Measurements from ENCODE around the gene NEURL2.

Gene NEURL2

GRCh38 chr20:45867136-45867818, 23.7 kb downstream of the NEURL2 start:
- no peak for DNase-seq

- DNase-seq: no peak
Measured at GRCh38 chr20:45866454-45866853, 24.6 kb downstream of the NEURL2 start.

- DNase-seq: no peak
Measured at GRCh38 chr20:45863543-45864470, 27.2 kb downstream of the NEURL2 start.

- DNase-seq: no peak
Measured at GRCh38 chr20:45861221-45862075, 29.6 kb downstream of the NEURL2 start.

- DNase-seq: no peak
Measured at GRCh38 chr20:45860560-45861220, 30.3 kb downstream of the NEURL2 start.

- DNase-seq: no peak
Measured at GRCh38 chr20:45859916-45860315, 31.1 kb downstream of the NEURL2 start.

- peak in 2 of 4 experiments; percentile 32 to 46 for DNase-seq
Measured at GRCh38 chr20:45857882-45858216, 33.2 kb downstream of the NEURL2 start.

- DNase-seq: peak; percentile 44 to 74 (median 66)
Measured at GRCh38 chr20:45857114-45857881, 33.7 kb downstream of the NEURL2 start, which contains the start of the genes ACOT8 and ZSWIM3. TSS of gene ACOT8 (minus strand) at chr20:45857392. CDS start at chr20:45857315, 77 bp downstream. TSS of gene ZSWIM3 (plus strand) at chr20:45857614. CDS start at chr20:45857826, 212 bp downstream.

- DNase-seq: no peak
Measured at GRCh38 chr20:45853484-45853883, 37.5 kb downstream of the NEURL2 start.

GRCh38 chr20:45852326-45852725, 38.7 kb downstream of the NEURL2 start:
- no peak for DNase-seq

GRCh38 chr20:45851501-45851900, 39.5 kb downstream of the NEURL2 start:
- DNase-seq: no peak

- DNase-seq: no peak
Measured at GRCh38 chr20:45850926-45851325, 40.1 kb downstream of the NEURL2 start.

- no peak for DNase-seq
Measured at GRCh38 chr20:45850238-45850637, 40.8 kb downstream of the NEURL2 start.

- no peak for DNase-seq
Measured at GRCh38 chr20:45848969-45849582, 41.9 kb downstream of the NEURL2 start.

GRCh38 chr20:45848421-45848820, 42.6 kb downstream of the NEURL2 start:
- no peak for DNase-seq

- no peak for DNase-seq
Measured at GRCh38 chr20:45845452-45845851, 45.6 kb downstream of the NEURL2 start.

GRCh38 chr20:45843506-45843905, 47.5 kb downstream of the NEURL2 start:
- no peak for DNase-seq

GRCh38 chr20:45842169-45842812, 48.7 kb downstream of the NEURL2 start:
- no peak for DNase-seq

- no peak for DNase-seq
Measured at GRCh38 chr20:45841407-45842129, 49.4 kb downstream of the NEURL2 start.

GRCh38 chr20:45840700-45841198, 50.3 kb downstream of the NEURL2 start:
- no peak for DNase-seq
